SK-N-SH treated with all-trans-retinoic acid at 6 μM for 48 hours (cell line): ENCODE measurements around the gene RFNG.

Experiments
- ATAC-seq: fragments of 200-7000 bp; cut with Tn5 transposase; 3 replicates; pipeline ENCODE4 v1.9.1; 2020; ENCODE audit warnings: mild to moderate bottlenecking, moderate library complexity
- ARNTL ChIP-seq: fragments of 450-650 bp; formaldehyde crosslinking; IDR thresholded peaks from 2 replicates; pipeline ENCODE4 v1.5.0; 2020; ENCODE audit warnings: low read depth, mild to moderate bottlenecking, moderate library complexity, borderline replicate concordance
- BACH2 ChIP-seq: fragments of 250-450 bp; sonication (Bioruptor Pico); IDR thresholded peaks from 2 replicates; pipeline ENCODE4 v1.9.0; 2021; ENCODE audit warnings: mild to moderate bottlenecking, borderline replicate concordance
- CREB5 ChIP-seq: fragments of 250-450 bp; sonication (Bioruptor Pico); IDR thresholded peaks from 2 replicates; pipeline ENCODE4 v1.5.1; 2020; ENCODE audit warnings: low read depth, mild to moderate bottlenecking, moderate library complexity
- CSDC2 ChIP-seq: fragments of 250-450 bp; sonication (Bioruptor Pico); IDR thresholded peaks from 2 replicates; pipeline ENCODE4 v1.5.0; 2020; ENCODE audit warnings: mild to moderate bottlenecking, moderate library complexity
- CSRNP3 ChIP-seq: fragments of 250-450 bp; sonication (Bioruptor Pico); IDR thresholded peaks from 2 replicates; pipeline ENCODE4 v1.5.1; 2021; ENCODE audit warnings: mild to moderate bottlenecking, moderate library complexity
- ESRRG ChIP-seq: fragments of 250-450 bp; sonication (Bioruptor Pico); IDR thresholded peaks from 2 replicates; pipeline ENCODE4 v1.6.1; 2021; ENCODE audit warnings: mild to moderate bottlenecking
- GLIS3 ChIP-seq: fragments of 250-450 bp; sonication (Bioruptor Pico); IDR thresholded peaks from 2 replicates; pipeline ENCODE4 v1.5.0; 2020; ENCODE audit warnings: mild to moderate bottlenecking, moderate library complexity
- OSR1 ChIP-seq: fragments of 250-450 bp; sonication (Bioruptor Pico); IDR thresholded peaks from 2 replicates; pipeline ENCODE4 v1.8.0; 2022; ENCODE audit warnings: moderate library complexity, mild to moderate bottlenecking, inconsistent platforms
- POU6F1 ChIP-seq: fragments of 250-450 bp; sonication (Bioruptor Pico); IDR thresholded peaks from 2 replicates; pipeline ENCODE4 v1.8.0; 2021; ENCODE audit warnings: low read depth, mild to moderate bottlenecking, moderate library complexity, borderline replicate concordance
- PPARA ChIP-seq: fragments of 250-450 bp; sonication (Bioruptor Pico); IDR thresholded peaks from 2 replicates; pipeline ENCODE4 v1.5.0; 2020; ENCODE audit warnings: mild to moderate bottlenecking, borderline replicate concordance
- RARB ChIP-seq: fragments of 250-450 bp; sonication (Bioruptor Pico); IDR thresholded peaks from 2 replicates; pipeline ENCODE4 v1.8.0; 2021; ENCODE audit warnings: mild to moderate bottlenecking, moderate library complexity
- SNAI2 ChIP-seq: fragments of 250-450 bp; sonication (Bioruptor Pico); IDR thresholded peaks from 2 replicates; pipeline ENCODE4 v1.5.0; 2020; ENCODE audit warnings: mild to moderate bottlenecking, moderate library complexity
- TCF4 ChIP-seq: fragments of 250-450 bp; sonication (Bioruptor Pico); IDR thresholded peaks from 2 replicates; pipeline ENCODE4 v1.8.0; 2021; ENCODE audit warnings: mild to moderate bottlenecking, moderate library complexity, borderline replicate concordance
- TOX ChIP-seq: fragments of 250-450 bp; sonication (Bioruptor Pico); IDR thresholded peaks from 2 replicates; pipeline ENCODE4 v1.8.0; 2021; ENCODE audit warnings: mild to moderate bottlenecking, moderate library complexity, borderline replicate concordance
- TSHZ2 ChIP-seq: fragments of 250-450 bp; sonication (Bioruptor Pico); IDR thresholded peaks from 2 replicates; pipeline ENCODE4 v1.5.0; 2020; ENCODE audit warnings: mild to moderate bottlenecking, moderate library complexity
- ZC3H10 ChIP-seq: fragments of 250-450 bp; sonication (Bioruptor Pico); IDR thresholded peaks from 2 replicates; pipeline ENCODE4 v1.5.1; 2021; ENCODE audit warnings: mild to moderate bottlenecking, moderate library complexity
- ZFP3 ChIP-seq: fragments of 250-450 bp; sonication (Bioruptor Pico); IDR thresholded peaks from 2 replicates; pipeline ENCODE4 v1.5.0; 2020; ENCODE audit warnings: mild to moderate bottlenecking, moderate library complexity
- ZNF70 ChIP-seq: fragments of 450-650 bp; formaldehyde crosslinking; IDR thresholded peaks from 2 replicates; pipeline ENCODE4 v1.5.0; 2020; ENCODE audit warnings: mild to moderate bottlenecking, moderate library complexity
- ZNF8 ChIP-seq: fragments of 450-650 bp; formaldehyde crosslinking; IDR thresholded peaks from 2 replicates; pipeline ENCODE4 v1.5.0; 2020; ENCODE audit warnings: mild to moderate bottlenecking, moderate library complexity

RFNG gene

GRCh38 chr17:82029391-82029790 is 22.2 kb downstream of the RFNG start (continued):
- TF ChIP-seq TSHZ2 (CRISPR knock-in tag) (no peak), ARNTL (CRISPR knock-in tag) (no peak), ZC3H10 (no peak), SNAI2 (CRISPR knock-in tag) (no peak)

GRCh38 chr17:82028966-82029365 is 22.6 kb downstream of the RFNG start:
- ATAC-seq: no peak

GRCh38 chr17:82028246-82028645 is 23.4 kb downstream of the RFNG start:
- ATAC-seq: no peak
- TF ChIP-seq ZNF8 (CRISPR knock-in tag) (no peak), OSR1 (CRISPR knock-in tag) (no peak), CREB5 (no peak), BACH2 (CRISPR knock-in tag) (no peak)

More at GRCh38 chr17:82028966-82029365, 22.6 kb downstream of the RFNG start:
- no peak for TF ChIP-seq ZC3H10
- TF ChIP-seq CSDC2 (CRISPR knock-in tag): no peak

- TF ChIP-seq PPARA: no peak
- no peak for TF ChIP-seq CREB5
- no peak for TF ChIP-seq GLIS3 (CRISPR knock-in tag)
- no peak for TF ChIP-seq TOX (CRISPR knock-in tag)
- no peak for TF ChIP-seq SNAI2 (CRISPR knock-in tag)
- no peak for TF ChIP-seq CSRNP3 (CRISPR knock-in tag)
- no peak for TF ChIP-seq POU6F1
- TF ChIP-seq ZC3H10: no peak
- no peak for TF ChIP-seq RARB (CRISPR knock-in tag)
- no peak for TF ChIP-seq TCF4 (CRISPR knock-in tag)
- no peak for TF ChIP-seq ZNF70
- TF ChIP-seq ESRRG (CRISPR knock-in tag): no peak
- no peak for TF ChIP-seq ARNTL (CRISPR knock-in tag)
- TF ChIP-seq OSR1 (CRISPR knock-in tag): no peak
- no peak for ATAC-seq
Observed at GRCh38 chr17:82025401-82026107, 26.1 kb downstream of the RFNG start.

- no peak for ATAC-seq
- TF ChIP-seq BACH2 (CRISPR knock-in tag) (no peak), PPARA (no peak), ESRRG (CRISPR knock-in tag) (no peak), TCF4 (CRISPR knock-in tag) (no peak), ZNF8 (CRISPR knock-in tag) (no peak), POU6F1 (no peak), TOX (CRISPR knock-in tag) (no peak), CSRNP3 (CRISPR knock-in tag) (no peak), RARB (CRISPR knock-in tag) (no peak), ZFP3 (CRISPR knock-in tag) (no peak), OSR1 (CRISPR knock-in tag) (no peak)
Observed at GRCh38 chr17:82024859-82025258, 26.8 kb downstream of the RFNG start.
